Measurements from ENCODE around the gene OPTC.

DNA sequence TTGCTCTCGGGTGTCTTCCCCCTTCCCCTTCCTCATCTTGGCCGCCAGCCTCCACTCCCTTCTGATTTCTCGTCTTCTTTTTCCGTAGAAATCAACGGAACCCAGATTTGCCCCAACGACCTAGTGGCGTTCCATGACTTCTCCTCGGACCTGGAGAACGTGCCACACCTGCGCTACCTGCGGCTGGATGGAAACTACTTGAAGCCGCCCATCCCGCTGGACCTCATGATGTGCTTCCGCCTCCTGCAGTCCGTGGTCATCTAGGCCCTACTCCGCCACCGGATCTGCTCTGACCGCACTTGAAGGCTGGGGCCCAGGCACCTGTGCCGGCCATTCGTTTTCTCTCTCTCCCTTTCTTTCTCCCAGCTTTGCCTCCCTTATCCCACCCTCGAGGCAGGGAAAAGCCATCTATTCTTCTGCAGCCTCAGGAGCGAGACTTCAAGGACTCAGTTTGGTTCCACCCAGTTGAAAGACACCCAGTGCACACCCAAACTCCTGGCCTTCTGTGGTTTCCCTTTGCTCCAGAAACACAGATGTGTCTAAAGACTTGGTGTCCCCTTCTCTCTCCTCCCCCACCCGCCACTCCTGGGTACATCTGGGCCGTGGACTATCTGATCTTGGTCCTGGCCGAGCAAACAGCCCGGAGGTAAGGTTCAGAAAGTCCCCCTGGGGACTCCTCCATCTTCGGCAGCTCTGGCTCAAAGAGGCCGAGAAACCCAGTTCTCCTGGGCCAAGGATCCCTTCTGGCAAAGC is 7.2 kb upstream of the OPTC start:
- TF ChIP-seq, protein P1, sequence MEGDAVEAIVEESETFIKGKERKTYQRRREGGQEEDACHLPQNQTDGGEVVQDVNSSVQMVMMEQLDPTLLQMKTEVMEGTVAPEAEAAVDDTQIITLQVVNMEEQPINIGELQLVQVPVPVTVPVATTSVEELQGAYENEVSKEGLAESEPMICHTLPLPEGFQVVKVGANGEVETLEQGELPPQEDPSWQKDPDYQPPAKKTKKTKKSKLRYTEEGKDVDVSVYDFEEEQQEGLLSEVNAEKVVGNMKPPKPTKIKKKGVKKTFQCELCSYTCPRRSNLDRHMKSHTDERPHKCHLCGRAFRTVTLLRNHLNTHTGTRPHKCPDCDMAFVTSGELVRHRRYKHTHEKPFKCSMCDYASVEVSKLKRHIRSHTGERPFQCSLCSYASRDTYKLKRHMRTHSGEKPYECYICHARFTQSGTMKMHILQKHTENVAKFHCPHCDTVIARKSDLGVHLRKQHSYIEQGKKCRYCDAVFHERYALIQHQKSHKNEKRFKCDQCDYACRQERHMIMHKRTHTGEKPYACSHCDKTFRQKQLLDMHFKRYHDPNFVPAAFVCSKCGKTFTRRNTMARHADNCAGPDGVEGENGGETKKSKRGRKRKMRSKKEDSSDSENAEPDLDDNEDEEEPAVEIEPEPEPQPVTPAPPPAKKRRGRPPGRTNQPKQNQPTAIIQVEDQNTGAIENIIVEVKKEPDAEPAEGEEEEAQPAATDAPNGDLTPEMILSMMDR (IDR thresholded peaks at IDR 0.05) = no peak
- no peak for TF ChIP-seq EZH2 (IDR thresholded peaks at IDR 0.05; ENCODE audit: borderline replicate concordance, insufficient read depth, low read depth, low read length, poor library complexity, severe bottlenecking)

Data from B cell (primary cell).